Prostate gland (tissue), 2 donors: Measurements from ENCODE around the gene RBM38. TPM values are rescaled to one million over a fixed set of nuclear protein-coding genes. Genes with fewer than 3 reads are reported as not detected.
"Not testable (repeated sequence)": the region's sequence is repeated elsewhere in the genome, so short reads cannot be mapped to it uniquely, and the experiment has no call there.

Experiments
- DNase-seq: peaks from one replicate; pipeline ENCODE4 v3.0.0-alpha.2; 2019; ENCODE audit warnings: low spot score
- H3K27ac ChIP-seq, 2 donors: fragments of 200-600 bp; sonication (generic); 2 replicates each; pipeline ENCODE4 v1.5.1; 2017 to 2019
- H3K27me3 ChIP-seq: fragments of 200-600 bp; sonication (generic); replicated peaks from 2 replicates; pipeline ENCODE4 v1.5.1; 2019; ENCODE audit not compliant: insufficient read depth
- H3K36me3 ChIP-seq, 2 donors: fragments of 200-600 bp; sonication (generic); 1 replicate in 1 of 2; 2 replicates in 1 of 2; pipeline versions ENCODE4 v1.5.1 to v1.8.1; 2017 to 2019
- H3K4me1 ChIP-seq: fragments of 200-600 bp; sonication (generic); replicated peaks from 2 replicates; pipeline ENCODE4 v1.5.1; 2019
- H3K4me3 ChIP-seq, 2 donors: fragments of 200-600 bp; sonication (generic); 2 replicates each; pipeline ENCODE4 v1.5.1; 2017 to 2019
- H3K9me3 ChIP-seq: fragments of 200-600 bp; sonication (generic); 2 replicates; pipeline ENCODE4 v1.5.1; 2017
- CTCF ChIP-seq, 4 experiments: fragments of 200-600 bp in 2 of 4; fragments of 450-650 bp in 2 of 4; sonication (generic) in 2 of 4; IDR thresholded peaks; 1 replicate in 3 of 4; 2 replicates in 1 of 4; pipeline ENCODE4 v1.5.1; 2016 to 2019; ENCODE audit warnings: antibody characterized with exemption in 4 of 4, mild to moderate bottlenecking in 2 of 4, moderate library complexity in 2 of 4
- POLR2A ChIP-seq: fragments of 450-650 bp; IDR thresholded peaks from one replicate; pipeline ENCODE4 v1.6.1; 2016; ENCODE audit warnings: antibody characterized with exemption, mild to moderate bottlenecking
- POLR2AphosphoS5 ChIP-seq: sonication (generic); formaldehyde crosslinking; IDR thresholded peaks from one replicate; pipeline ENCODE4 v1.6.1; 2017; ENCODE audit warnings: antibody characterized with exemption
- WGBS: methylation state at CpG from one replicate; pipeline ENCODE4 v1.1.5; 2018; 5-methylcytosine and 5-hydroxymethylcytosine counted together
- intact Hi-C: fragments of 100-400 bp; cut with DNase I; formaldehyde crosslinking; loops from one replicate; pipeline ENCODE4 v1.14.2; 2022
- total RNA-seq, 2 donors: library from RNA; depleted of rRNA; stranded (reverse); fragments of >200 nt; gene quantifications; one replicate each; pipeline ENCODE4 v1.1.0, GENCODE V29; 2016

Gene RBM38
- total RNA-seq, 2 donors from 2014 or later: 29.9 to 104 TPM

DNA sequence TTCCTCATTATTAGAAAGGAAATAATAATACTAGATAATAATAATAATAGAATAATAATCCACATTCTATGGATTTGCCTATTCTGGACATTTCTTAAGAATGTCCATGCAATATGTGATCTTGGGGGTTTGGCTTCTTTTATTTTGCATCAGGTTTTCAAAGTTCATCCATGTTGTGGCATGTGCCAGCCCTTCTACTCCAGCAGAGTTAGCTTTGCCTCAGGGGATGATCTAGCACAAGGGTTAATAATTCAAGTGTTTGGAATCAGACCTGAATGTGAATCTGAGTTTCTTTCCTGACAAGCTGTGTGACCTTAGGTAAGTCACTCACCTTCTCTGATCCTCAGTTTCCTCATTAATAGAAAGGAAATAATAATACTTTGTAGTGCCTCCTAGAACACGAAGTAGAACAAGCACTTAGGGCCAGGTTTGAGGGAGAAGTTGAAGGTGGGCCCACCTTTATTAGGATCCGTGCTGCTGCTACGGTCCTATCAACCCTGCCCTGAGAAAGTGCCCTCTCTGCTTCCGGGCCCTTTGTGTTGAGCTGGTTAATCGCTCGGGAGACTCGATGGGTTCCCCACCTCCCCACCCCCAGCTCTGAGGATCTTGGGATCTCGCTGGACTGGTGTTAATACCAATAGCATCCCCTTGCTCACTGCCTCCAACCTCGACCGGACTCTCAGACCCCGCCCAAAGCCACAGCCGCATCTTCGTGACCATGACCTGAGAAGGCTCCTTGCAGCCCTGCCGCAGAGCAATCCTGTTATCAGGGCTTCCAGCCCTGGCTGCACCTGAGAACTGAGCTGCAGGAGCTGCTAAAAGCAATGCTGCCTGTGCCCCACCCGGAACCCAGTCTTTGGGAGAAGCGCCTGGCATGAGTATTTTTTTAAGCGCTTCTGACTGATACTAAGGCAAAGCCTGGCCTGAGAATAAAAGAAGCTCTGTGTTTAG is 26.9 kb downstream of the RBM38 start:
- 51% methylated on average over 17 of the region's 17 CpGs for WGBS
- intact Hi-C loops: no loop called here
- Histone ChIP-seq H3K4me1 (no peaks in the 10 kb centered on the region), H3K27ac (no peak overlapping the region), H3K27me3 (no peaks in the 10 kb centered on the region), H3K9me3 (no peaks in the 10 kb centered on the region), H3K36me3 (no peaks in the 10 kb centered on the region), H3K4me3 (no peak overlapping the region)
- no peak for DNase-seq
- TF ChIP-seq POLR2AphosphoS5: no peak
- TF ChIP-seq CTCF (IDR thresholded peaks at IDR 0.05): no peak
- TF ChIP-seq POLR2A: no peak

DNA sequence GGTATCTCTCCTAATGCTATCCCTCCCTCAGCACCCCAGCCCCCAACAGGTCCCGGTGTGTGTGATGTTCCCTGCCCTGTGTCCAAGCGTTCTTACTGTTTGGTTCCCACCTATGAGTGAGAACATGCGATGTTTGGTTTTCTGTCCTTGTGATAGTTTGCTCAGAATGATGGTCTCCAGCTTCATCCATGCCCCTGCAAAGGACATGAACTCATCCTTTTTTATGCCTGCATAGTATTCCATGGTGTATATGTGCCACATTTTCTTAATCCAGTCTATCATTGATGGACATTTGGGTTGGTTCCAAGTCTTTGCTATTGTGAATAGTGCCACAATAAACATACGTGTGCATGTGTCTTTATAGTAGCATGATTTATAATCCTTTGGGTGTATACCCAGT is 28.3 kb downstream of the RBM38 start:
- H3K4me1 ChIP-seq, DNase-seq, intact Hi-C loops, H3K27ac ChIP-seq, H3K27me3 ChIP-seq, H3K4me3 ChIP-seq, H3K9me3 ChIP-seq, H3K36me3 ChIP-seq: not testable (repeated sequence)
- WGBS: 95% methylated on average over 4 of the region's 4 CpGs

- WGBS: 79% methylated on average over 20 of the region's 20 CpGs
- Histone ChIP-seq H3K27me3 (no peaks in the 10 kb centered on the region), H3K27ac (no peak overlapping the region), H3K9me3 (no peaks in the 10 kb centered on the region), H3K4me1 (no peaks in the 10 kb centered on the region), H3K36me3 (no peaks in the 10 kb centered on the region), H3K4me3 (no peak overlapping the region)
- no peak for TF ChIP-seq CTCF (IDR thresholded peaks at IDR 0.05)
- no peak for TF ChIP-seq POLR2AphosphoS5
- no peak for TF ChIP-seq POLR2A
- DNase-seq: no peak
- intact Hi-C loops: no loop called here
Observed at GRCh38 chr20:57420571-57421252, 29.5 kb downstream of the RBM38 start.

DNA sequence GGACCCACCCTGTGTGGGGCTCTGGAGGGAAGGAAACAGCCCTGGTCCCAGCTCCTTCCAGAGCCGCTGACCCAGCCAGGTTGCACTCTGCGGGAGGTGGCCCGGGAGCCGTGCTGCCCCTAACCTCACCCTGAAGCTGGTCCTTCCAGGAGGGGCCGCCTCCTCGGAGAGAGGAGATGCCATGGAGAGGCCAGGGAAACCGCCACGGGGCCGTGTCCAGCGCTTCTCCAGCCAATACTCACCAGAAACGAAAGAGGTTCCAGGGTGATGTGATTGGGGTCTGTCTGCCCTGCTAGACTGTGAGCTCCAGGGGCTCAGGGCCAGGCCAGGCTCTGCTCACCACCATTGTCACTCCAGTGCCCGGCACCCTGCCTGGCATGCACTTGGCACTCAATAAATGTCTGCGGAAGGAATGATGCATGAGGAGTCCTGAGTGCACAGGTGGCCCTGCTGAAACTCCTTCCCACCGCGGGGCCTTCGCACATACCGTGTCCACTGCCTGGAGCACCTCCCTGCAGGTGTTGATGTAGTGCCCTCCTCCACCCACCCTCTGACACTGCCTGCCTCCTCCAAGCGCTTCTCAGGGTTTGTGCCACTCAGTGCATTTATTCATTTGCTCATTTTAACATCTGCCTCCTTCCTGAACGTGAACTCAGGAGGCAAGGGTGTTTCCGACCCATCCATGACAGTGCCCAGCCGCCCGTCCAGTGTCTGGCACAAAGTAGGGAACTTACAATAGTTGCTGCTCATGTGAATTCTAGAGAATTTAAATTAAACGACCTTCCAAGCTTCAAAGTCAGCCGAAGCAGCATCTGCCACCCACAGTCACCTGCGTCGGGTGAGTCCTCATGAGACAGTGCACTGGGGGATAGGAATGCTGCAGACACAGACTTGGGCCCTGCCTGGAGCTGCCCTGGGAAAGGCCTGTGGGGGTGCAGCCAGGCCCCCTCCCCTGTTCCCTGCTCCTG is 30.3 kb downstream of the RBM38 start:
- 91% methylated on average over 26 of the region's 26 CpGs for WGBS
- Histone ChIP-seq H3K27ac (no peak overlapping the region), H3K4me1 (no peaks in the 10 kb centered on the region), H3K4me3 (no peak overlapping the region), H3K27me3 (no peaks in the 10 kb centered on the region), H3K36me3 (no peaks in the 10 kb centered on the region), H3K9me3 (no peaks in the 10 kb centered on the region)
- intact Hi-C loops: no loop called here
- no peak for TF ChIP-seq POLR2A
- no peak for TF ChIP-seq POLR2AphosphoS5
- no peak for TF ChIP-seq CTCF (IDR thresholded peaks at IDR 0.05)
- DNase-seq: no peak

DNA sequence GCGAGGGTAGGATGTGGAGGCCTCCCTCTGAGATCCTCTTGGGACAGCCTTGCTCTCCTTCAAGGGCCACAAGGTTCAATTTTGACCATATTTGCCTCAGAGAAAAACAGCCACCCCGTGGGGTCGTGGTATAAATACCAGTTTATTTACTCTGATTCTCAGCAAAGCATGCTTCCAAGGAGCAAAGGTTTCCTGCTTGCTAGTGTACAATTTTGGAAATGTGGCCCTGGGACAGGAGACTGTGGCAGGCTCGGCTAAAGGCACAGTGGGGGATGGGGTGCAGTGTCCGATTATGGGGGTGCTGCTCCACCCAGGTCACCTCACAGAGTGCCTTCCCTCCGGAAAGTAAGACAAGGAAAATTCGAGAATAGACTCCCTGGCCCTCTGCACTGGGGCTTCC is 31.1 kb downstream of the RBM38 start:
- no peak overlapping the region for H3K4me3 ChIP-seq
- intact Hi-C loops: no loop called here
- no peak for TF ChIP-seq CTCF (IDR thresholded peaks at IDR 0.05)
- TF ChIP-seq POLR2A: no peak
- TF ChIP-seq POLR2AphosphoS5: no peak
- no peaks in the 10 kb centered on the region for H3K9me3 ChIP-seq
- no peaks in the 10 kb centered on the region for H3K4me1 ChIP-seq
- H3K27me3 ChIP-seq: no peaks in the 10 kb centered on the region
- no peak overlapping the region for H3K27ac ChIP-seq
- 74% methylated on average over 7 of the region's 7 CpGs for WGBS
- H3K36me3 ChIP-seq: no peaks in the 10 kb centered on the region
- no peak for DNase-seq
